Stimulated activated CD4-positive, alpha-beta T cell treated with anti-CD3 and anti-CD28 coated beads, TNF-alpha, amount 100 ng/mL, for 1 hour (primary cell): Measurements from ENCODE around the gene TMEM191C.
"Not testable (repeated sequence)": the region's sequence is repeated elsewhere in the genome, so short reads cannot be mapped to it uniquely, and the experiment has no call there.

ENCODE experiments used
- DNase-seq, 3 donors: peaks; one replicate each; pipeline ENCODE4 v3.0.0-alpha.2; 2020; ENCODE audit warnings: low read depth in 3 of 3, low spot score in 1 of 3

The TMEM191C gene

DNA sequence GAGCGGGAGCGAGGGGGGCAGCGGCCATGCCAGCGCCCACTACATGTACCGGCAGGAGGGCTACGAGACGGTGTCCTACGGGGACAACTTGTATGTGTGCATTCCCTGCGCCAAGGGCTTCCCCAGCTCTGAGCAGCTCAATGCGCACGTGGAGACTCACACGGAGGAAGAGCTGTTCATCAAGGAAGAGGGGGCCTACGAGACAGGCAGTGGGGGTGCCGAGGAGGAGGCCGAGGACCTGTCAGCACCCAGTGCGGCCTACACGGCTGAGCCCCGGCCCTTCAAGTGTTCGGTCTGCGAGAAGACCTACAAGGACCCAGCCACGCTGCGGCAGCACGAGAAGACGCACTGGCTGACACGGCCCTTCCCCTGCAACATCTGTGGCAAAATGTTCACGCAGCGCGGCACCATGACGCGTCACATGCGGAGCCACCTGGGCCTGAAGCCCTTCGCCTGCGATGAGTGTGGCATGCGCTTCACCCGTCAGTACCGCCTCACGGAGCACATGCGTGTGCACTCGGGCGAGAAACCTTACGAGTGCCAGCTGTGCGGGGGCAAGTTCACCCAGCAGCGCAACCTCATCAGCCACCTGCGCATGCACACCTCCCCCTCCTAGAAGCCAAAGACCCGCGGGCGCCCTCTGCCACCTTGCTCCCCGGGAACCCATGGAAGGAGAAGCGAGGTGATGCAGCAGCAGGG lies 20.9 kb upstream of the TMEM191C start:
- DNase-seq = no peak

DNA sequence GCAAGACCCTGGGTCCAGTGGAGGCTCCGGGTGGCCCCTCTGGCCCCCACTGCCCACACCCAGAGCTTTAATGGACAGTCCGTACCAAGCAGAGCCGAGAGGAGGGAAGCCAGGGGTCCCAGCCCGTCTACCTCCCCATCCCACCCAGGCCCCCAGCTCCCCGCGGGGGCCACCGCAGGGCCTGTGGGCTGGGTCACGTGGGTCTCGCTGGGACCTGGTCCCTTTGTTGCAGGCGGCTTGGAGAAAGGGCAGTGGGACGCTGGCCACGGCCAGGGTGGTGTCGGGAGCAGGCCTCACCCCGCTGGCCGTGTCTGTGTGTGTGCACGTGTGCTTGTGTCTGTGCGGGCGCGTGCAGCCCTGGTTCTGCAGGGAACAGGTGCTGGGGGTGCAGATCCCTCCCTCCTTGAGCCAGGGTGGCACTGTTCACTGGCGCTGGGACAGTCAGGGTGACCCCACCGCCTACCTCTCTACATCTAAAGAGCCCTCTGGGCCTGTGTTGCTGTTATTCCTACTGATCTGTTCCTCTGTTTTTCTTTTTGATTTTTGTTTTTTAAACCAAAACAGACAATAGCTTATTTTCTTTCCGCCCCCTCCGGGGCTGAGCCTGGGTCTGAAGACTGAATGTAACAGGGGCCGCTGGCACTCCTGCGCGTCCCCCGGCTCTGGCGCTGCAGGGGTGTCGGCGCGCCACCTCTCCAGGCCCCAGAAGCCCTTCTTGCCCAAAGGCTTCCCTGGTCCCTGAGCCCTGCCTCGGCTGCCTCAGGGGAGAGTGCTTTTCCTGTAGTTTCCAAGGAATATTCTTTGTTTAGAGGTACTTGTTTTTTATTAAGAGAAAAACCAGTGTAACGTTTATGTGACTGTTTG lies 20.1 kb upstream of the TMEM191C start:
- DNase-seq = no peak

DNA sequence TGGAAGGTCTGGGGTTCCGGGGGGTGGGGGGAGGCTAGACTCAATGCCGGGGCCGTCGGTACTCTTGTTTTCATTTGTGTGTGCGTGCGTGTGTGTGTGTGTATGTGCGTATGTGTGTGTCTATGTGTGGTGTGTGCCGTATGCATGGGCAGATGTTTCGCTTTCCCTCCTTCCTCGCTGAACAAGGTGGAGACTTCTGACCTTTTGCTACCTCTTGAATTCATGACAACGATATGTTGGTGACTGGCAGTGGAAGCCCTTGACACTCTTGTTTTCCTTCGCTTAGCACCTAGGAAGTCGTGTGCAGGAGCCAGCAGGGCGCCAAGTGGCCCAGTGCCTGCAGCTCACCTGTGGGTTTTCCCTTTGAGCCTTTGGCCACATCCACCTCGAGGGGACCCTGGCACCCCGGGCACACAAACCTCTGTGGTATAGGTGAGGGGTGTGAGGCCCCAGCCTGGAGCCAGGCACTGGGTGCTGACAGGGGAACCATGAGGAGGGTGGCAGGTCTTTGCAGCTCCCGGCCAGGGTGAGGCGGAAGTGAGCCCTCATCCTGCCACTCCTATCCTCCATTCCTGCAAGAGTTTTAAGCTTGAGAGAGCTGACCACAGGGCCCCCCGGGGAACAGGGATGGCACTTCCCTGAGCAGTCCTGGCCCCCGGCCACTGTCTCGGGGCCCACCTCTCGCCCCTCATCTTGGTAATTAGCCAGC lies 19.3 kb upstream of the TMEM191C start:
- no peak for DNase-seq

DNA sequence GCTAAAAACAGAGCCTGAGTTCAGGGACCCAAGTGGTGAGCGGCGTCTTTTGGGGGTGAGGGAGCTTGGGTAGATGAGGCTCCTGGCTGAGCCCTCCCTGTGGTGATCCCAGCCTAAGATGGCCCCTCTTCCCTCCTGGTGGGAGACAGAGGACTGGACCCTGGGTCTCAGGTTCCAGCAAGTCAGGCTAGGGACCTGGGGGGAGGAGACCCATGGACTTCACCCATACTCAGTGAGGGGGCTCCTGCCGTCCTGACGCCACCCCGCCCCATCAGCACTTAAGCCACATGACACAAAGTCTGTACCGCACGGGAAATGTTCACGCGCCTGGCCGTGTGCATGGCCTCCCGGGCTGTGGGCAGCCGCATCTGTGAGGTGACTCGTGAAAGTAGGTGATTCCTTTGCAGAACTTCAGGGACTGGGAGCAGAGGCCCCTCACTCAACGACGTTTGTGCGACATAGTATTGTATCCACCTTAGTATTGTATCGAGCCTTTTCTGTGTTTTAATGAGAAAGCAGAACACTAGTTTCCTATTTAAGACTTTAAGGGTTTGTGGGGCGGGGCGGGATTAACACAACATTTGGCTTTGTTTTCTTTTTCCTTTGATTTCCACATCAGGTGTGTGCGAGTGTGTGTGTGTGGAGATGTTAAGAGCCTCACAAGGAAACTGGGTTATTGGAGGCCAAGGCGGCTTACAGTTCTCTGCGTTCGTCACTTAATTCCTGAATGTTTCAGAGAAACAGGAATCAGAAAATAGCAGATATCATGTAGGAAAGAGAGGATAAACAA lies 18.4 kb upstream of the TMEM191C start:
- DNase-seq = no peak

DNA sequence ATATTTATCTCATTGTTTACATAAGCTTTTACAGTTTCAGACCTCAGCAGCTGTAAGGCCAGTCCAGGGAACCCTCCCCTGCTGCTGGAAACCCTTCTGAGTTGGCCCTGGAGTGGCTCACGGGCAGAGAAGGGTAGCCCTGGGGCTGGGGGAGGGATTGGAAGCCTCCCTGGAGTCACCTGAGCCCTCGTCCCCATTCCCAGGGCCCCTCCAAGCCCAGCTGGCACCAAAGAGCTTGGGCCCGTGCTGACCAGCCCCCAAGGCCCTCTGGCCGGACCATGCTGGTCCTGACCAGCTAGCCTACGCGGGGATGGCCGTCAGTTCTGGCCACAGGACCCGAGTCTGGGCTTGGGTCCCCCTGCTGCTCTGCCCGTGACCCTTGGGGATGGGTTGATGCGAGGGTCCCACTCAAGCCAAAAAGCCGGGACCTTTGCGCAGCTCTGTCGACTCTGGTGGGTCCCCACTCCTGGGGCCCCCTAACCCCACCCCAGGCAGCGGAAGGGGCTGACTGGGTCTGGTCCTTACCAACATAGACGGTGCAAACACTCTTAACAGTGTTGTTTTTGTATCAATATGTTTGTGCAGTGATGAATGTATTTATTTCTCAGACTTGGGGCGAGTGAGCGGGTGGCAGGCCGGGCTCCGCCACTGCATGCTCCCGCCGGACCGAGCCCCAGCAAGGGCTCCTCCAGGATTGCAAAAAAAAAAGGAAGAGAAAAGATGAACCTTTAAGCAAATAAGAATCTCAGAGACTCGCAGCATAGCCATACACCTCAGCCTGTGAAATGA lies 17.5 kb upstream of the TMEM191C start:
- DNase-seq = no peak

DNA sequence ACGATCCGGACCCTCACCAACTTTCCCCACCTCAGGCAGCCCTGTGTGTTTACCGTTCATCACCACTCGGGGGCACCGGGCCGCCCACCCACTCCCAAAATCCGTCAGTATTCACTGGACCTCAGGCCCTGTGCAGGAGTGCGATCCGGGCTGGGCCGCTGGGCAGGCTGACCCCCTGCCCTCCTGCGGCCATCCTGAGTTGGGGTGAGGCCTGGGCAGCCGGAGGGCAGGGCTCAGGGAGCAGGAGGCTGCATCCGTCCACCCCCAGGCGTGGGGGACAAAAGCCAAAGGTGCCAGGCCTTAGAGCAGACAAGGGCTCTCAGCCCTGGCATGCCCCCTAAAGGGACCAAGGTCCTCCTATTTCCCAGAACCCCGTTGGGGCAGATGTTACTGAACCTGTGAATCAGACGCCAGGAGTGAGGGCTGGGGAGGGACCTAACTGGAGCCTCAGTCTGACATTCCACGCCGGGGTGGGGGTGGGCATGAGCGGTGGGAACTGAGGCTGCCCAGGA lies 16.8 kb upstream of the TMEM191C start:
- DNase-seq = no peak

DNA sequence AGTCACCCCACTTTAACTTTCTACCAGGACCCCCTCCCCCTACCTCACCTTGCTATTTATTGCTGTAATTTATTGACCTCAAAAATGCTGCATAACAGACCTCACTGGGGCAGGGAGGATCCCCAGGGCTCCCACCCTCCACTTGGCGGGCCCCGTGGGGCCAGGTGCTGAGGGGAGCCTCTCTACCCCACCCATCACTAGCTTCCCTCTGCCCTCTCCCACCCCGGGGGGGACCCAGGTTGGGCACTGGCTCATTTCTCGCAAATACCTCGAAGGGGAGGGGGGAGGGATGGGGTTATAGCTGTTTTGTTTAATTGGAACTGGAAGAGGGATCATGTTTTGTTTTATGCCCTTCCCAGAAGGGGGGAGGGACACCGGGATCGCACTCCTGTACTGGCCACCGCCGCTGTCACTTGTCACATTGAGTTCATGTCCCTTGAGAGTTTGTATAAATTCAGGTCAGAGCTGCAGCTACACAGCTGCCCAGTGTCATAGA lies 16.3 kb upstream of the TMEM191C start:
- DNase-seq = no peak

DNA sequence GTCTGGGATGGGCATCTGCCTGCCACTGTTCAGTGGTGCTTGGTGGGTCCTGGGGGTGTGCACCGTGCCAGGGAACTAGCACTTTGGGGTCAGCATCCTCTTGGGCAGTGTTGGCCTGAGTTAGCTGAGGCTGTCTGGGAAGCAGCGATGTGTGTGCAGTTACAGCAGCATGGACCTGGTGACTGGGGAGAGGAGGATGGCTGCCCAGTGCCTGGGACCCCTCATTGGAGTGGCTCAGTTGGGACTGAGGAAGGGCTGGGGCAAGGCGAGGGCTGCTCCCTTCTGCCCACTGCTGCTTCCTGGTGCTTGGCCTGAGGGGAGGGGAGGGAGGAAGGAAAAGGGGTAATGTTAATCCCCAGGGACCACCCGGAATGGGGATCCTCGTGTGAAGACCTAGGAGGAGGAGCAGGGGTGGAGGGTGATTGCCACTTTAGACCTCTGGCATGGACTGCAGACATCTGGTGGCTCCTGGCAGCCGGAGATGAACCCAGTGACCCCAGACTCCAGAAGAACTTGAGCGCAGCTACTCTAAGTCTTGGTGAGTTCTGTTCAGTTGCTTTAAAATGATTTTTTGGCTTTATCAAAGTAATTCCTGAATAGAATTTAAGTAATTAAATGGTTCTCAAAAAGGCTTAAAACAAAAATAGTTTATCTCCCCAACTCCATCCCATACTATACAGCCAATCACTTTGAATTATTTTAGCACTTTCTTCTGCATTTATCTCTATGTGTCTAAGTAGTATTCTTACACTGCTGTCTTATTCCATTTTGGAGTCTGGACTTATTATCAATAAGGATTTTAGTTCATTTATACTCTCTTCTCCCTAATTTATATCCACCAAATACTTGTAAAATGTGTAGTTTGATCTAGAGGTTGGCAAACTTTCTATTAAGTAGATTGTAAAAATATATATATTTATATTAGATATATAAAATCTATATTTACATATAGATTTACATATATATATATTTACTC lies 15.4 kb upstream of the TMEM191C start:
- DNase-seq = no peak

DNA sequence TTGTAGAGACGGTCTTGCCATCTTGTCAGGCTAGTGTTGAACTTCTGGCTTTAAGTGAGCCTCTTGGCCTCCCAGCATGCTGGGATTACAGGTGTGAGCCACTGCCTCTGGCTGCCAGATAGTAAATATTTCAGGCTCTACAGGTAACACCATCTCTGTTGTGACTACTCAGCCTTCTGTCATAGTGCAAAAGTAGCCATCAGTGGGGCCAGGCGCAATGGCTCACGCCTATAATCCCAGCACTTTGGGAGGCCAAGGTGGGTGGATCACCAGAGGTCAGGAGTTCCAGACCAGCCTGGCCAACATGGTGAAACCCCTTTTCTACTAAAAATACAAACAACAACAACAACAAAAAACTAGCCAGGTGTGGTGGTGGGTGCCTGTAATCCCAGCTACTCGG lies 14.5 kb upstream of the TMEM191C start:
- not testable (repeated sequence) for DNase-seq

DNA sequence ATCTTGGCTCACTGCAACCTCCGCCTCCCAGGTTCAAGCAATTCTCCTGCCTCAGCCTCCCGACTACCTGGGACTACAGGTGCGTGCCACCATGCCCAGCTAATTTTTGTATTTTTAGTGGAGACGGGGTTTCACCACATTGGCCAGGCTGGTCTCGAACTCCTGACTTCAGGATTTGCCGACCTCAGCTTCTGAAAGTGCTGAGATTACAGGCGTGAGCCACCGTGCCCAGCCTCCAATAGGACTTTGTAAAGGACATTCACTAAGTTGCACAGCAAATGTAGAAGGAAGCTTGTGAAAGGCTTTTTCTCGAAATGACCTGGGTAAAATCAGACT lies 12.2 kb upstream of the TMEM191C start:
- DNase-seq = not testable (repeated sequence)

DNA sequence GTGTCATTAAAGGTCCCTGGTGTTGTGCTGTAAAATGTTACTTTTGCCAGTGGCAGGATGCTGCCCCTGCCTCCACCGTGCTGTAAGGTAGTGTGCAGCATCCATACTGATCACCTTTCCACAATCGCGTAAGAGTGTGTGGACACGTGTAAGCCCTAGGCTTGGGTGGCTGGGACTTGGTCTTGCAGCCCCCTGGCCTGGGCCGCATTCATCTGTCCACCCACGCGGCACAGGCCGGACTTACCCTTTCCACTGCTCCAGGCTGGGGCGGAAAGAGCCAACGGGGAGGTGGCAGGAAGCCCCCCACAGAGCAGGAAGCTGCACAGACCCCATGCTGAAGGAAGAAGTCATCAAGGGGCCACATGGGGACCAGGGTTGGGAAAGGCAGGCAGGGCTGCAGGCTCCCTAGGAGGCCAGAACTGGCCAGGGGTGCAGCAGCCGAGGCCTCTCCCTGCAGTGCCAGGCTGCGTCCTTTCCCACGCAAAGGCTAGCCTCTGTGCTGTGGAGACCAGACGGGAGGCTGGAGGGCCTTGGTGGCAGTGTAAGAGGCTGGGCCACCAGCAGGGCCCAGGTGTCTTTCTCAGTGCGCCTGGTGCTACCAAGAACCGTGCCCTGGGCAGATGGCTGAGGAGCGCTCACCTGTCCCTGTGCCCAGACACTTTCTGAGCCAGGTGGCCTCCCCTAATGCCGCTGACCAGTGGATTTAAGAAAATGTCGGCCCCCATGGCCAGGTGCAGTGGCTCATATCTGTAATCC lies 11.7 kb upstream of the TMEM191C start:
- DNase-seq = no peak

DNA sequence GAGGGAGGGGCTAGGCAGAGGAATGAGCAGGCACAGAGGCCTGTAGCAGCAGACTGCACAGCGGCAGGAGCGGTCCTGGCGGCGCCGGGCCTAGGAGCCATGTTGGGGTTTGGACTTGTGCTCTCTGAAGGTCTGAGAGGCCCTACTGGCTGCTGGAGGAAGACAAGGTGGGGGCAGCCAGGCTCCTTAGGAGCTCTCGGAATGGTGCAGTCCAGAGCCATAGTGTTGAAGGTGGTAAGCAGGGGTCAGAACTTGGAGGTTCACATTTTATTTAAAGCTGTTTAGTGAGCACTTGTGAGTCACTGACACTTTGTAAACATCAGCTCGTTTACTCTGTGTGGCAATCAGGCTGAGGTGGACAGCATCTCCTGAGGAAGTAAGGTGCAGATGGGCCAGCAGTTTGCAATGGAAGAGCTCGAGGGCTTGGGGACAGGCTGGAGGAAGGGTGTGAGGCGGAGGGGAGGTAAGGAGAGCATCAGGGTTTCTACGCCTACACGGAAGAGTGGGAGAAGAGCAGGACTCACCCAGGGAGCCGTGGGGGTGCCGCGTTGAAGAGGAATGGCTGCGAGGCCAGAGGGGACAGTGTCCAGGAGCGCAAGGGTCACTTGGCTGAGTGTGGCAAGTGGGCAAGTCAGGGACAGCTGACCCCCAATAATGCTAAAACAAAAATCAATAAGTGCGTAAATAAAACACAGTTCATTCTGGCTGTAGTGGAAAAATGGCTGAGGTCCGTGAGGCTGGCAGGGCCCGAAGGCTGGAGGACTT lies 10.0 kb upstream of the TMEM191C start:
- DNase-seq = no peak

DNA sequence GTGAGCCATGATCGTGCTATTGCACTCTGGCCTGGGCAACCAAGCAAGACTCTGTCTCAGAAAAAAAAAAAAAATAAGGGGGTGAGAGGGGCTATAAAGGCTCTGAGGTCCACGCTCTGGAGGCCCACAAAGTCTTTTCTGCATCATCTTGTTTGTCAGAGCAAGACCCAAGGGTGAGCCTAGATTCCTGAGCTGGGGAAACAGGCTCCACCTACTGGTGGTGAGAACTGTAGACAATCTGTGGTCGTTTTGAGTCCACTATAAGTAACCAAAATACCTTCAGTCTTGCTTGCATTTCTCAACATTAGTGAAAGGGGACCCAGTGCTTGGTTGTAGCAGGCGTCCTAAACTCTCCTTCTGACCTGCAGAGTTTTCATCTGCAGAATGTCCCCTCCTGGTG lies 4.5 kb upstream of the TMEM191C start:
- not testable (repeated sequence) for DNase-seq

DNA sequence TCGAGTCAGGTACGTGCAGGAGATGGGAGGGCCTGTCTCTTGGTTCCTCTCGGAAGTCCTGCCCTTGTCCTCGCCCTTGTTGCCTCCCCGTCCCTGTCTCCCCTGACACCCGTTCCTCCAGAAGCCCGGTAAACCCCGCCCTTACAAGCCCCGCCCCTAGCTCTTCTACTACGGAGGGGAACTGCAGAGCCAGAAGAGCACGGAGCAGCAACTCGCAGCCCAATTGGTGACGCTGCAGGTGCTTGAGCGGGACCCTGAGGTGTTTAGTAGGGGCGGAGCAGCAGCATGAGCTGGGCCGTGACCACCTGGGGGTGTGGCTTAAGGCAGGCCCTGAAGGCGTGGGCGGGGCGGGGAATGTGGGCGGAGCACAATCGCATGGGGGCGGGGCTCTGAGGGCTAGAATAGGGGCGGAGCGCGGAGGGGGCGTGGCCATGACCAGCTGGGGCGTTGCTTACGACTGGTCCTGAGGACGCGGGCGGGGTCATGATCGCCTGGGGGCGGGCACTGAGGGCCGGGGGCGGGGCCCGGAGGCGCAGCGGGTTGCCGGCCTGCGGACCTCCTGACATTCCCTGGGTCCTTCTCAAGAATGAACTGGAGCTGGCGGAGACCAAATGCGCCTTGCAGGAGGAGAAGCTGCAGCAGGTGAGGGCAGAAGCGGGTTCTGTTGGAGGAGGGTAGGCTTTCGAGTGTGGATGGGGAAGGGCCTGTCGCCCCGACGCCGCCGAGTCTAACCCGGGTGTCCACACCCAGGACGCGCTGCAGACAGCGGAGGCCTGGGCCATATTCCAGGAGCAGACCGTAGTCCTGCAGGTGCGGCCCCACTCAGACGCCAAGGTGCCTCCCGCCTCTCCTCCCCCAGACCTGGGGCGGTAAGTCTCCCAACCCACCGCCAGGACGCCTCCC lies 1.3 kb downstream of the TMEM191C start:
- DNase-seq = peak; percentile 82 to 90 (median 90)

DNA sequence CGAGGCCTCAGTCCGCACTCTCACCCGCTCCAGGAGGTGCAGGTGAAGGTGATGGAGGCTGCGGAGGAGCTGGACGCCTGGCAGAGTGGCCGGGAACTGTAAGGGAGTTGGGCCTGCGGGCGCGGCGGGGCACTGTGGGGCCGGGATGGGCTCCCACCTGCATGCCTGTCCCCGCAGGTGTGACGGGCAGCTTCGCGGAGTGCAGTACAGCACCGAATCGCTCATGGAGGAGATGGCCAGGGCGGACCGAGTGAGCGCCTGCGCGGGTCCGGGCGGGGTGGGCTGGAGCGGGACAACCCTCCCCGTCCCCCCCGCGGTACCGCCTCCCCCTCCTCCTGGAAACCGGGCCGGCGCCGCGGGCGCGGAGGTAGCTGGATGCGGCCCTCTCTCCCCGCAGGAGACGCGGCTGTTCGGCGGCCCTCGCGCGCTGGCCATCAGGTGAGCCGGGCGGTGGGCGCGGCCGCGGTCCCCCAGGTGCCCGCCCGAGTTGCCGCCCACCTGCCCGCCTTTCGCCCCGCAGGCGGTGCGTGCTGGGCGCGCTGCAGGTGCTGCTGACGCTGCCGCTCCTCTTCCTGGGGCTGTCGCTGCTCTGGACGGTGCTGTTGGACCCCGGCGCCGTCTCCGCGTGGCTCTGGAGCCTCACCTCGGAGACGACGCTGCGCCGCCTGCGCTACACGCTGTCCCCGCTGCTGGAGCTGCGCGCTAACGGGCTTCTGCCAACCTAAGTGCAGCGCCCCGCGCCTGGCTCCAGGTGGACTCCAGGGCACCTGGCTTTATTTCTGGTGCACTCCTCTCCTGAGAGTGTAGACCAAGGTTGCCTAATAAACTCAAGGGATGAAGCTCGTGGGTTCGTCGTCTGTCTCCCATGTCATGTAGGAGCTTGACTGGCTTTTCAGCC lies 2.2 kb downstream of the TMEM191C start:
- DNase-seq = not testable (repeated sequence)
